ENCODE results near the gene PFN4.
A peak's percentile ranks its signal among the peaks of the same experiment; 100 is the strongest.

- TF ChIP-seq CTCF (IDR thresholded peaks at IDR 0.05): peak in 5 of 7 experiments; percentile 44 to 88 (median 57)
- TF ChIP-seq POLR2A (IDR thresholded peaks at IDR 0.05): no peak
- no peak for TF ChIP-seq POLR2AphosphoS5 (IDR thresholded peaks at IDR 0.05)
Observed at GRCh38 chr2:24164416-24164973, 41.4 kb upstream of the PFN4 start.
